ENCODE data around the gene ABLIM3.

Gene ABLIM3

GRCh38 chr5:149157330-149157729 is 16.0 kb downstream of the ABLIM3 start:
- Histone ChIP-seq H3K4me1 (ENCODE audit: insufficient read depth, low read length) (peaks cover 5% of the 10 kb centered on the region; the same call in 1 of the 2 replicates), H3K9ac (ENCODE audit: low read depth, low read length) (no peak overlapping the region), H3K36me3 (ENCODE audit: insufficient read depth, low read length) (no peaks in the 10 kb centered on the region), H3K9me3 (ENCODE audit: control insufficient read depth, insufficient read depth, low read length) (no peaks in the 10 kb centered on the region)

- no peaks in the 10 kb centered on the region for H3K9me3 ChIP-seq (ENCODE audit: control insufficient read depth, insufficient read depth, low read length)
- H3K4me1 ChIP-seq (ENCODE audit: insufficient read depth, low read length): no peaks in the 10 kb centered on the region
- H3K36me3 ChIP-seq (ENCODE audit: insufficient read depth, low read length): no peaks in the 10 kb centered on the region
- H3K9ac ChIP-seq (ENCODE audit: low read depth, low read length): no peak overlapping the region
Measured at GRCh38 chr5:149160291-149160787, 19.0 kb downstream of the ABLIM3 start.

- Histone ChIP-seq H3K36me3 (ENCODE audit: insufficient read depth, low read length) (no peaks in the 10 kb centered on the region), H3K9me3 (ENCODE audit: control insufficient read depth, insufficient read depth, low read length) (no peaks in the 10 kb centered on the region), H3K4me1 (ENCODE audit: insufficient read depth, low read length) (no peaks in the 10 kb centered on the region), H3K9ac (ENCODE audit: low read depth, low read length) (no peak overlapping the region)
Measured at GRCh38 chr5:149161026-149161687, 19.9 kb downstream of the ABLIM3 start.

GRCh38 chr5:149161850-149162249 is 20.6 kb downstream of the ABLIM3 start:
- Histone ChIP-seq H3K9me3 (ENCODE audit: control insufficient read depth, insufficient read depth, low read length) (no peaks in the 10 kb centered on the region), H3K36me3 (ENCODE audit: insufficient read depth, low read length) (no peaks in the 10 kb centered on the region), H3K9ac (ENCODE audit: low read depth, low read length) (no peak overlapping the region), H3K4me1 (ENCODE audit: insufficient read depth, low read length) (no peaks in the 10 kb centered on the region)

GRCh38 chr5:149162401-149163084 is 21.2 kb downstream of the ABLIM3 start:
- H3K9ac ChIP-seq (ENCODE audit: low read depth, low read length): no peak overlapping the region
- H3K4me1 ChIP-seq (ENCODE audit: insufficient read depth, low read length): no peaks in the 10 kb centered on the region
- no peaks in the 10 kb centered on the region for H3K36me3 ChIP-seq (ENCODE audit: insufficient read depth, low read length)
- no peaks in the 10 kb centered on the region for H3K9me3 ChIP-seq (ENCODE audit: control insufficient read depth, insufficient read depth, low read length)

- Histone ChIP-seq H3K4me1 (ENCODE audit: insufficient read depth, low read length) (no peaks in the 10 kb centered on the region), H3K9ac (ENCODE audit: low read depth, low read length) (no peak overlapping the region), H3K36me3 (ENCODE audit: insufficient read depth, low read length) (no peaks in the 10 kb centered on the region), H3K9me3 (ENCODE audit: control insufficient read depth, insufficient read depth, low read length) (no peaks in the 10 kb centered on the region)
Measured at GRCh38 chr5:149164731-149165130, 23.4 kb downstream of the ABLIM3 start.

GRCh38 chr5:149166128-149166527 is 24.8 kb downstream of the ABLIM3 start:
- Histone ChIP-seq H3K9me3 (ENCODE audit: control insufficient read depth, insufficient read depth, low read length) (no peaks in the 10 kb centered on the region), H3K4me1 (ENCODE audit: insufficient read depth, low read length) (no peaks in the 10 kb centered on the region), H3K9ac (ENCODE audit: low read depth, low read length) (no peak overlapping the region), H3K36me3 (ENCODE audit: insufficient read depth, low read length) (no peaks in the 10 kb centered on the region)

GRCh38 chr5:149166591-149167100 is 25.4 kb downstream of the ABLIM3 start:
- Histone ChIP-seq H3K4me1 (ENCODE audit: insufficient read depth, low read length) (no peaks in the 10 kb centered on the region), H3K9me3 (ENCODE audit: control insufficient read depth, insufficient read depth, low read length) (no peaks in the 10 kb centered on the region)

GRCh38 chr5:149168276-149168906 is 27.1 kb downstream of the ABLIM3 start:
- Histone ChIP-seq H3K4me1 (ENCODE audit: insufficient read depth, low read length) (no peaks in the 10 kb centered on the region), H3K36me3 (ENCODE audit: insufficient read depth, low read length) (no peaks in the 10 kb centered on the region), H3K9ac (ENCODE audit: low read depth, low read length) (no peak overlapping the region), H3K9me3 (ENCODE audit: control insufficient read depth, insufficient read depth, low read length) (no peaks in the 10 kb centered on the region)

More at GRCh38 chr5:149166591-149167100, 25.4 kb downstream of the ABLIM3 start:
- Histone ChIP-seq H3K36me3 (ENCODE audit: insufficient read depth, low read length) (no peaks in the 10 kb centered on the region), H3K9ac (ENCODE audit: low read depth, low read length) (no peak overlapping the region)

GRCh38 chr5:149170299-149170698 is 29.0 kb downstream of the ABLIM3 start:
- Histone ChIP-seq H3K9ac (ENCODE audit: low read depth, low read length) (no peak overlapping the region), H3K9me3 (ENCODE audit: control insufficient read depth, insufficient read depth, low read length) (no peaks in the 10 kb centered on the region), H3K36me3 (ENCODE audit: insufficient read depth, low read length) (no peaks in the 10 kb centered on the region), H3K4me1 (ENCODE audit: insufficient read depth, low read length) (no peaks in the 10 kb centered on the region)

- Histone ChIP-seq H3K36me3 (ENCODE audit: insufficient read depth, low read length) (no peaks in the 10 kb centered on the region), H3K4me1 (ENCODE audit: insufficient read depth, low read length) (no peaks in the 10 kb centered on the region), H3K9me3 (ENCODE audit: control insufficient read depth, insufficient read depth, low read length) (no peaks in the 10 kb centered on the region), H3K9ac (ENCODE audit: low read depth, low read length) (no peak overlapping the region)
Measured at GRCh38 chr5:149172261-149172660, 31.0 kb downstream of the ABLIM3 start.

- H3K9ac ChIP-seq (ENCODE audit: low read depth, low read length): no peak overlapping the region
- no peaks in the 10 kb centered on the region for H3K36me3 ChIP-seq (ENCODE audit: insufficient read depth, low read length)
- no peaks in the 10 kb centered on the region for H3K9me3 ChIP-seq (ENCODE audit: control insufficient read depth, insufficient read depth, low read length)
- no peaks in the 10 kb centered on the region for H3K4me1 ChIP-seq (ENCODE audit: insufficient read depth, low read length)
Measured at GRCh38 chr5:149172709-149173505, 31.6 kb downstream of the ABLIM3 start.

GRCh38 chr5:149174847-149175234 is 33.5 kb downstream of the ABLIM3 start:
- H3K9ac ChIP-seq (ENCODE audit: low read depth, low read length): no peak overlapping the region
- H3K36me3 ChIP-seq (ENCODE audit: insufficient read depth, low read length): no peaks in the 10 kb centered on the region
- H3K9me3 ChIP-seq (ENCODE audit: control insufficient read depth, insufficient read depth, low read length): no peaks in the 10 kb centered on the region
- H3K4me1 ChIP-seq (ENCODE audit: insufficient read depth, low read length): peaks cover 5% of the 10 kb centered on the region; the same call in 1 of the 2 replicates
